Brain pericyte (primary cell): ENCODE measurements around the gene DUS2.

Experiments
- DNase-seq: peaks from one replicate; pipeline ENCODE4 v3.0.0-alpha.2; 2012; ENCODE audit warnings: low read depth, low spot score

DUS2 gene

DNA sequence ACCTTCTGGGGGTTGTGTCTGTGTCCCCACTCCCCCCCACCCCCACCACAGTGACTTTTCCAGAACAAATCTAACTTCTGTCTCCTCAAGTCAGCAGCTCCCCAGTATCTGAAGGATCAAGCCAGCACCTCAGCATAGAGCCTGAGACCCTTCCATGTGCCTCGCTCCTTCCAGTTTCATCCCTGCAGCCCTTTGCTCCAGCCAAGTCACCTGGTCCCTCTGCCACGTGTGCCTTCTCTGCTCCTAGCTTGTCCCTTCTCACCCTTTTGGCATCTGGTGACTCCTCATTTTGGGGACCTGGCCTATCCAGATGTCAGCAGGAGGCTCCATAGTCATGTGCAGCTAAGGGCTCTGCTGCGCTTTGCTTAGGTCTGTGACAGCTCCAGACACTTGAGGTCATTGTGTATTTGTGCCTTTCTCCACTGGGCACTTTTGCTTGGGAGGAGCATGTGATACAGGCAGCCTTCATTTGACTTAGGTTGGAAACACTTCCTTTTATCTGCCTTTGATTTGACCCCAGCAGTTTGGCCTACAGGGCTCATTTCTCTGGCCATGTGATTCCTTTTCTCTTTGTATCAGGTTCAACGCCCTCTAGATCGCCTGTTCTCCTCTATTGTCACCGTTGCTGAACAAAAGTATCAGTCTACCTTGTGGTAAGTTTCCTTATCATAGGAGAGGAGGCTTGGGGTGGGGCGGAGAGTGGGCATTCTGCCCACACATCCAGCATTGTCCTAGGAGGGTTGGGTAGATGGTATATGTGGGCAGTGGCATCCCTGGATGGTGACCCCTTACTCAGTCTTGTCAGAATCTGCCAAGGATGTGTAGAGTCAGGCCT, 55.0 kb downstream of the DUS2 start:
- DNase-seq: no peak

DNA sequence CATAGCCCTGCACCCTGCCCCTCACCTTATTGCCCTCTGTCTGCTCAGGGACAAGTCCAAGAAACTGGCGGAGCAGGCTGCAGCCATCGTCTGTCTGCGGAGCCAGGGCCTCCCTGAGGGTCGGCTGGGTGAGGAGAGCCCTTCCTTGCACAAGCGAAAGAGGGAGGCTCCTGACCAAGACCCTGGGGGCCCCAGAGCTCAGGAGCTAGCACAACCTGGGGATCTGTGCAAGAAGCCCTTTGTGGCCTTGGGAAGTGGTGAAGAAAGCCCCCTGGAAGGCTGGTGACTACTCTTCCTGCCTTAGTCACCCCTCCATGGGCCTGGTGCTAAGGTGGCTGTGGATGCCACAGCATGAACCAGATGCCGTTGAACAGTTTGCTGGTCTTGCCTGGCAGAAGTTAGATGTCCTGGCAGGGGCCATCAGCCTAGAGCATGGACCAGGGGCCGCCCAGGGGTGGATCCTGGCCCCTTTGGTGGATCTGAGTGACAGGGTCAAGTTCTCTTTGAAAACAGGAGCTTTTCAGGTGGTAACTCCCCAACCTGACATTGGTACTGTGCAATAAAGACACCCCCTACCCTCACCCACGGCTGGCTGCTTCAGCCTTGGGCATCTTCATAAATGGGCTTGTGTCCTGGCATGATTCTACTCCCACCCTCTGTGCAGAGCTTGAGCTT, 55.8 kb downstream of the DUS2 start:
- DNase-seq: no peak

DNA sequence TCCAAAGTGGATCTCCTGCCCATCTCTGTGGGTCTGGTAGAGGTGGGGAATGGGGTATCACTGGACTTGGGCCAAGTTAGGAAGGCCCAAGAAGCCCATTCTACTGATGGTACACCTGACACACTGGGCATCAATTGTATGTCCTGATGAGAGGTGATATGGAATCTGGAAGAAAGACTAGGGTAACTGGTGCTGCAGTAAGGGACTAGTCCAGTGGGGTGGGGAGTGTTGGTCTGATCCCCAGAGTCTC, 56.2 kb downstream of the DUS2 start:
- DNase-seq: no peak

DNA sequence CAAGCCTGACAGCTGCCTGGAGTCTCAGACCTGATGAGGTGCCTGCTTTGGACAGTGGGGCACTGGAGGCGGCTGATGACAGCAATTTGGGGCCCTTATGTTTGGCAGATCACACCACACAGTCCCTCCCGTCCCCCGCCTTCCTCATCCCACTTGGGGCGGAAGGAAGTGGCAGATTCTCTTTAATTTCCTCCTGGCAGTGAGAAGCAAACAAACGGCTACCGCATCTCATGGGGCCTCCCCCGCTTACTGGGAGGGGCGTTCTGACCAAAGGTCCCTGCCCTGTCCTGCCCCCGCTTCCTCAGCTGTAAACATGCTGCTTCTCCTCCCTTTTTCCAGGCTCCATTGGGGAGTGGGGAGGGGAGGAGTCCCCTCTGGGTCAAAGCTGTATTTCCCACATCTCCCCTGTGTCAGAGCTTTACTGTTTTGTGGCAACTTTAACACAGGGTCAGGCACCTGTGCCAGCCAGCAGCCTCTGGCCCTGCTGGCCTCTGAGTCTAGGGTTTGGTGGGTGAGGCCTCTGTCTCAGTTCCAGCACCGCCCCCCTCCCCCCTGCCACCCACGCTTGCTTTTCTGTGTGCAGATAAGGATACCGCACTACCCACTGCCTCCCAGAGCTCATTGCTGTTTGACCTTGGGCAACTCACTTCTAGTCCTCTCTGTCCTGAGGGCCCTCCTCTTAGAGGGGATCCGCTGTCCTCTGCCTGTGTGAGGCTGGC, 56.7 kb downstream of the DUS2 start:
- no peak for DNase-seq

DNA sequence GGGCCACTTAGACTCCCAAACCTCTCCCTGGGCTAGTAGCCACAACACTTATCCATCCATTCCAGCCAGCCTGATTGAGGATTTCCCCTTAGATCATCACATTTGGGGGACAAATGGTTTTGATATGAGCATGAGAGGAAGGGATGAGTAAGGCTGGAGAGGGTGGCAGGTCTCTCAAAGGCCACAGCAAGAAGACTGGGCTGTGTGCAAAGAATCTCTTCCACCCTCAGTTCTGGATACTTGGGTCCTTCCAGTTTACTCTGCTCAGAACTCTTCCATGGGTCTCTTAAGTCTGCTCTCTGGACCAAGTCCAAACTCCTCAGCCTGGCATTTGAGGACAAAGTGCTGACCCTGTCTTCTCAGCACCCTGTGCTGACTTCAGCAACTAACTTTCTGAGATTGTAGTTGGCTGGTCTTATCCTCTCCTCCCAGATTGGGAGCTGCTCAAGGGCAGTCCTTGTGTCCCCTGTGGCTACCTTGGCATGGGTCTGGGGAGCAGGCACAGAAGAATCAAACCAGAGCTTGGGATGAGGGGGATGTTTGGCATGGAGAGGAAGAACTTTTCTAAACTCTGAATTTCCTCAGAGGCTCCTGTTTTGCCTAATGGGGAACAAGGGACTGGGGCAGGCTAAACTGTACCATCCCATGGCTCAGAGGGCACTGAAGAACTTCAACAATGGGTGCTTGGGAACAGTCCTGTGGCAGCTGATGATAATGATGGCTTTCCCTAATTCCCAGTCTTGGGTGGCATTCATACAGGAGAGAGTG, 59.0 kb downstream of the DUS2 start:
- DNase-seq: no peak

DNA sequence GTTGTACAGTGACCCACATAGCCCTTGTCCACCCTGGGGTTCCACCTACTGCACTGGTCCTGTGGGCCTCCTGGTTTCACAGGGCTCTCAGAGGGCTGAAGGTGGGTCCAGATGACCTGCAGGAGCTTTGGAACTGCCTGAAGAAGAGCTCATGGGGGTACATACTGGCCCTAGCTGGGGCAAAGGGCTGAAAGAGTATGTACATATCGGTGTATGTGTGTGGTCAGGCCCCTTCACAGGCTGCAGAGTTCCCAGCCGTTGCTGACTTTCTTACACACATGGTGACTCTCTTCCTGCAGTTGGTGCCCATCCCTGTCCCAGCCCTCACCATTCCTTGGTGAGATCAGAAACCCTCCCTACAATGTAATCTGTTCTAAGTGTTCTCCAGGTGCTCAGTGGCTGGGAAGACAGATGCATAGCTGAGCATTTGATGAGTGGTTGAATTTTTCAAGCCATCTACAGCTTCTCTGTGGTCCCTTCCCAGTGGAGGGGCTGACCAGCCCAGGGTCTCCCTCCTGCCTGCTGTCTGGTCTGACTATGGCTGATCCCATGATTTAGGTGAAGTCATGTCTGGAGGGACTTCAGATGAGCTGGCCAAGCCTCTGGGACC, 59.6 kb downstream of the DUS2 start:
- DNase-seq: no peak

DNA sequence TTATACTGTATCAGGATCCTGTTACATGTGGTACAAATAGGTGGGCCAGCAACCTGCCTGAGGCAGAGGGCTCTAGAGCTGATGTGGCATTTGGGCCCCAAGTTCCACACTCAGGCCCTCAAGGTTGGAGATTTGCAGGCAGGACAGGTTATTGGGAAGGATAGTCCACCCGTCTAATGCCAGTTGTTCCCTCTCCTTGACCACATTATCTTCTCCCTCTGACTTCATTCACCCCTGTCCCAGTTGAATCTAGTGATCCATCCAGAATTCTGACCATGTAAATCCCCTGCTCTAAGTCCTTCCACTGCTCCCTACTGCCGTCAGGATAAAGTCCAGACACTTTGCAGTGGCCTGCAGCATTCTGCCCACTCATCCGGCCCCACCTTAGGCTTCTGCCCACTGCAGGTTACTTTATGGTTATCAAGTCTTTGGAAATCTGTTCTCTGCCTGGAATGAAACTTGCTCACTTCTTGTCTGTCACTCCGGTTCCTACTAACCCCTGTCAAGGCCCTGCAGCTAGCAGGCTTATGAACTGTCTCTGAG, 60.2 kb downstream of the DUS2 start:
- DNase-seq: no peak

DNA sequence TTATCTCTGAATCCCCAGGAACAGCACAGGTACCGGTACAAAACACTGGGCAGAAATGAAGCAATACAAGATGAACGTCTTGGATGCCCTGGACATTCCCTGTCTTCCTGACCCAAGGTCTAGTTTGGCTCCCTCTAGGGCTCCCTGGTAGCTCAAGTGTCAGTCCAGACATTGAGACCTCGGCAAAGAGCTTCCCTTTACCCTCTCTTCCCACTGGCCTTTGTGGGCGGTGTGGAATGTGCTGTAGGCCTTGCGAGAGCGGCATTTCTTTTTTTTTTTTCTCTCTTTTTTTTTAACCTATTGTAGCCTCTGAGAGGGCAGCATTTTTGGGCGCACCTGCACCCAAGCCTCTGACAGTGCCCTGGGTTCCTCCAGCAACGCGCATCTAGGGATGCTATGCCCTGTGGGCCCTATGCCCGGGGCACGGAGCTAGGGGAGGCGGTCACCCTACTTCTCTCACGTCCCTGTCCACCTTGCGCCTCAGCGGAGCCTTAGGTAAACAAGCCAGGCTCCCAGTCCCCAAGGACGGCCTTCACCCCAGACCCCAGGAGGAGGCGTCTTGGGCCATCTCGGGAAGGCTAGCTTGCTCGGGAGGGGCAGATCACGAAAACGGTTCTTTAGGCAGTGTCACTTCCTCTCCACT, 60.9 kb downstream of the DUS2 start:
- no peak for DNase-seq

DNA sequence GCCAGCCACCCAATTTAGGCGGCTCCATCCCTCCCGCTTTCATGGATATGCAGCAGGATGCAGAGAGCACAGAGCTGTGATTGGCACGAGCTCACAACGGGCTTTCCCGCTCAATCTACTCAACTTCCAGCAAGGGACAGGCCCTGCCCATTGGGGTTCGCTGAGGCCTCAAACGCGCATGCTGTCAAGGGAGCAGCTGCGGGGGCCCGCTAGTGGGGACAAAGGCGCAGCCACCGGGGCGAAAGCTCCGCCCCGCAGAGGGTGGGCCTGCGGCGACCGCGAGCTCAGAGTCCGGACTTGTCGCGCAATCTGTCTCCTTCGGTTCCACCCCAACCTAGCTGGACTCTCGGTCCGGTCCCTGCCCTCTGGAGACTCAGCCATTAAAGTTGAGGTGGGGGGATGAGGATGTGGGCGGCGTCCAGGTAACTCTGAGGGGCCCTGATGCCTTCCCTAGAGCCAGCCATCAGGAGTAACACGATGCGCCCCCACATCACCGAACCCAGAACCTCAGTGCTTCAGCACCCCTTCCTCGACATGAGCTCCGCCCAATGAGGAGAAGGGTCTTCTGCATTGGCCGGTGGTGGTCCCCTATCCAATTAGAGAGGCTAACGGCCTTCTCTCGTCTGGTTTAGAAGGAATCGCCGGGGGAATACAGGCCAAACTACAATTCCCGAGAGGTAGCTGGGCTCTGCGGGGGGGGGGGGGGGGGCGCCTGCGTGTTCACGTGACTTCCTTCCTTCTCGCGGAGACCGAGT, 61.6 kb downstream of the DUS2 start:
- peak; percentile 73 for DNase-seq

DNA sequence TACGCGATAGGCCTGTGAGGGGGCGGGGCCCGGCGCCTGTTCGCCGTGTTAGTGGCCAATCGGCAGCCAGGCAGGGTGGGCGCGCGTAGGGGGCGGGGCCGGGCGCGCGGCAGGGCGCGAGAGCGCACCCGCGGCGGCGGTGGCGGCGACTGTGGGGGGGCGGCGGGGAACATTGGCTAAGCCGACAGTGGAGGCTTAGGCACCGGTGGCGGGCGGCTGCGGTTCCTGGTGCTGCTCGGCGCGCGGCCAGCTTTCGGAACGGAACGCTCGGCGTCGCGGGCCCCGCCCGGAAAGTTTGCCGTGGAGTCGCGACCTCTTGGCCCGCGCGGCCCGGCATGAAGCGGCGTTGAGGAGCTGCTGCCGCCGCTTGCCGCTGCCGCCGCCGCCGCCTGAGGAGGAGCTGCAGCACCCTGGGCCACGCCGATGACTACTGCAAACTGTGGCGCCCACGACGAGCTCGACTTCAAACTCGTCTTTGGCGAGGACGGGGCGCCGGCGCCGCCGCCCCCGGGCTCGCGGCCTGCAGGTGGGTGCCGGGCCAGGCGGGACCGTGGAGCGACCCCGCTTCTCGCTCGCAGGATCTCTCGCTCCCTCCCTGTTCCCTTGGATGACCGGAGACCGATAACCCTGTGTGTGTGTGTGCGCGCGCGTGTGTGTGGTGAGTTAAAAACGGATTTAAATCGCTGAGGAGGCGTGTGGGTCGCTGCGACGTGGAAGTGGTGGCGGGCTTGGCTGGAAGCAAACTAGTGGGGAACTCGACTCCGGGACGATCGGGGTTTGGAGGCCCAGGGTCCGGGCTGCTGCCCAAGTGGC, 62.4 kb downstream of the DUS2 start, which contains the start of gene NFATC3:
Gene NFATC3 (plus strand): TSS at position 112 of the 813 bp plus-strand sequence. CDS start 312 bp downstream, at position 424.
- DNase-seq: no peak

DNA sequence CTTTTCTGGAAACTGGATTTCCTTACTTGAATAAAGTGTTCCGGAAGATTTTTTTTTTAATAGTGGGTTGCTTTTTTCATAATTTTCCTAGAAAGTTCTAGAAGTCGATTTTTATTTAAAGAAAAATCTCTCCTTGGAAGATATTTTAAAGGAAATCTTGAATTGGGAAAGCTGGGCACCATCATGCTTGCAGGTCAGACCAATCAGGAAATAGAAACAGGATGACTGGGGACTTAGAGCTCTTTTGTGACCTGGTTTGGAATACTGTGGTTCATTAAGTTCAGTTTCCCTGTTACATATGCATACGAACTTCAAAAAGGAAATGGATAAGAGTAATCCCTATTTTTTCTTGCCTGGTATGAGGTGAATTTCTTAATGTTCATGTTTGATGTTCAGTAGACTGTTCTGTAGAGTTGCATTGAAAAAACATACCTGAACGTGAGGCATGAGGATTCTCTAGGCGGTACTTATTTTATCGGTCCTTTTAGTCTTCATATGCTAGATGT, 63.3 kb downstream of the DUS2 start:
- DNase-seq: no peak

DNA sequence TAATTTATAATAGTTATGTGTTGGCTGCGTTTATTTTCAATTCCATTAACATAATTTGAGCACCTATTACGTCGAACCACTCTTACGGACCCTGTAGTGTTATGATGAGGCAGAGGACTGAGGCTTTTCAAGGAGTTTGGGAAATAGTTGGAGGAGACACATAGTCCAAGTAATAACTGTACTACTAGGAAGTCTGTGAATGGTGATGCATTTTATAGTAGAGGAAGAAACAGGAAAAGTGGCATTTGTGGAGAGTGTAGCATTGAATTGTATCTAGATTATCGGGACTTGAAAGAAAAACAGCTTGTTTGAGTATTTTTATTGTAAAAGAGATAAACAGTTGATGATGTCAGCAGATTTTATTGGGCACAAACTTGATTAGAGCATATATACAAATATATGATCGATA, 63.8 kb downstream of the DUS2 start:
- no peak for DNase-seq

DNA sequence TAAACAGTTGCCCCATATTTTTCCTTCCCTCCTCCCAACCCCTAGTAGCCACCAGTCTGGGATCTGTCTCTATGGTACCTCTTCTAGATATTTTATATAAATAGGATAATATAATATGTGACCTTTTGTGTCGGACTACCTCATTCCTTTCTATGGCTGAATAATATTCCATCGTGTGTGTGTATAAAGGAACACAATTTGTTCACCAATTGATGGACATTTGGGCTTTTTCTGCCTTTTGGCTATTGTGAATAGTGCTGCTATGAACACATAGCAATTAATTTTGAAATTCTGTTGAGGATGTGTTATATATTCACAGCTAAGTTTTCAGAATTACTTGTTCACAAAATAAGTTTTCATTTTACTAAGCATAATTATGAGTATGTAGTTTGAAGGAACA, 64.6 kb downstream of the DUS2 start:
- DNase-seq: no peak

DNA sequence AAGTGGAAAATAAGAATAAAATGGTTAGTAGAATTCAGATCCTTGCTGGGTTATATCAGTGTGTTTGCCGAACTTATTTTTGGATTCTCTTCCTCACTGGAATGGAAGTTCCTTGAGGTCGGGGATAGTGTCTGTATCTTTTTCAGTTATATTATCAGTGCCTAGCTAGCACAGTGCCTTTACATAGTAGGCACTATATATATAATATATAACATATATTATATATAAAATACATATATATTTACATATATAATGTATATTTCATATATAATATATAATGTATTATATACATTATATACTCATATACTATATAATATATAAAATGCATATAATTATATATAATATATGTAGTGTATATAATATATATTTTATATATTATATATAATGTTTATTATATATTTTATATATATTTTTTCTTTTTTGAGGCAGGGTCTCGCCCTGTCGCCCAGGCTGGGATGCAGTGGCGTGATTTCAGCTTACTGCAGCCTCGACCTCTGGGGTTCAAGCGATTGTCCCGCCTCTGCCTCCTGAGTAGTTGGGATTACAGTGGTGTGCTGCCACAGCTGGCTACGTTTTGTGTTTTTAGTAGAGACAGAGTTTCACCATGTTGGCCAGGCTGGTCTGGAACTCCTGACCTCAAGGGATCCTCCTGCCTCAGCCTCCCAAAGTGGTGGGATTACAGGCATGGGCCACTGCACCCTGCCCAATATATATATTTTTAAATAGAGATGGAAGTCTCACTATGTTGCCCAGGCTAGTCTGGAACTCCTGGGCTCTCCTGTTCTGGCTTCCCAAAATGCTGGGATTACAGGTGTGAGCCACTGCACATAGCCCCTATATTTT, 65.3 kb downstream of the DUS2 start:
- no peak for DNase-seq

DNA sequence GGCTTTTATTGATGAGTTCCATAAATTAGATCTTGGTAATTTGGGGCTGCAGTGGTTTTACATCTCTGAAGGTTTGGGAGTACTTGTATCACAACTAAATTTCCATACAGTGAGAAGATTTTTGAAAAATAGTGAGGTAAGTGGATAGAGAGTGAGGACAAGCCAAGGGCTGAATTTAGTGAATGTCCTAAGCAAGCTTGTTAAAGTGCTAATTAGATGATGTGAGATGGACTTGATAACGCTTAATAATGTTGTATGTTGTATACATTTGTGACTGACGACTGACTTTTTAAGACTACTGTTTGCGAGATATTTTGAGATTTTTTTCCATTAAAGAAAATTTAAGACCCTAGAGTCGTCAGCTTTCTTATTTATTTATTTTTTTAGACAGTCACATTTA, 66.0 kb downstream of the DUS2 start:
- no peak for DNase-seq

DNA sequence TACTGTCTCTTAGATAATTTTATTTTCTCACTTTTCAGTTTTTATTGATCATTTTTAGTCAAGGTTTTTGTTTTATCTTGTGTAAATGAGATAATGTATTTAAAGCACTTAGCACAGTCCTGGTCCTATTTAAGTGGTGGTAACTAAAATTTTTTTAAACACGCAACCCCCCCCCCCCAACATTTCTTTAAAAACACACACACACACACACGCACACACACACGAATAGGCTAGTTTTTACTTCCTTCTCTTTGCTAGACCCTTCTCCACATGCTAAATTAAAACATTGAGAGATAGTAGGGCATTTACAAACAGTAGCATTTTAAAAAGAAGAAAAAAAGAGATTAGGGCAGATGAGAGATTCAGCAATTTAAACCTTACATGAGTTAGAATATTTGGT, 67.0 kb downstream of the DUS2 start:
- DNase-seq: no peak

DNA sequence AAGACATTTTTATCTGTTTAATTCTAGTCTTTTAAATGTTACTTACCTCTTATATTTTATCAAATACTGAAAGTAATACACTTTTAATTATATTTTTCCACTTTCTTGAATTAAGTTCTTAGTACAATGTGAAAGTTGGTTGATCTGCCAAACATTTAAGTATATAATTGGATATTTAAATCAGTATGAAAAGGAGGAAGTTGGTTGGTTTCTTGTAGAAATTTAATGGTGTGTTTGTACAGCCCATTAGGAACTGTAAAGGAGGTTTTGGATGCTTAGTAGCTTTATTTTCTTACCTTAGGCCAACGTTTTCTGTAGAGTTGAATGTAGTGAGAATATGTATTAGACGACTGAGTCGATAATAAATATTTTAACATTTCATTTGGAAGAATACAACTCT, 67.4 kb downstream of the DUS2 start:
- no peak for DNase-seq
